Spleen (tissue), 7 donors: ENCODE results near the gene CWC22.

Experiments
- CTCF ChIP-seq, 11 experiments: fragments of 200-600 bp in 7 of 11; fragments of 450-650 bp in 4 of 11; sonication (generic) in 4 of 11; IDR thresholded peaks in 8 of 11; conservative IDR thresholded peaks in 3 of 11; 1 replicate in 7 of 11; 2 replicates in 4 of 11; pipeline versions ENCODE4 v1.4.0 to v1.8.0; 2016 to 2021; ENCODE audit warnings: antibody characterized with exemption in 11 of 11, inconsistent platforms in 4 of 11, mild to moderate bottlenecking in 1 of 11
- POLR2A ChIP-seq, 3 donors: fragments of 450-650 bp; IDR thresholded peaks; one replicate each; pipeline ENCODE4 v1.5.1; 2017; ENCODE audit warnings: antibody characterized with exemption in 3 of 3, mild to moderate bottlenecking in 1 of 3
- donor health status: DM: no; HTN: no; CAD: no; lungs with moderate emphysema.
- donor health status: DM: no; HTN: no; CAD: no.
- donor health status: DM: no; HTN: no; CAD: no.

GRCh38 chr2:180004731-180005130, 2.4 kb downstream of the CWC22 start:
- no peak for TF ChIP-seq POLR2A (IDR thresholded peaks at IDR 0.05)
- no peak for TF ChIP-seq CTCF (IDR thresholded peaks at IDR 0.05 in 8 of 11, conservative IDR thresholded peaks at IDR 0.05 in 3 of 11)
